Measurements from ENCODE around the gene PVRIG. TPM values are rescaled to one million over a fixed set of nuclear protein-coding genes. Genes with fewer than 3 reads are reported as not detected.

The PVRIG gene
- not detected for total RNA-seq

GRCh38 chr7:100219801-100220585 is at the start of gene PVRIG:
Gene PVRIG, plus strand, starts transcription at chr7:100219949. Its CDS starts 22 bp downstream, at chr7:100219971.

GRCh38 chr7:100177045-100178001 is 42.4 kb upstream of the PVRIG start, which contains the start of the genes GPC2 and STAG3:
Gene GPC2, minus strand, starts transcription at chr7:100177381. Its CDS starts 182 bp downstream, at chr7:100177199.
Gene STAG3, plus strand, starts transcription at chr7:100177918. Its CDS starts 2,639 bp downstream, at chr7:100180557.

Other genes starting within 250 kb of the PVRIG start
- 18.7 TPM for gene AZGP1, start 243.9 kb upstream of the PVRIG start, total RNA-seq
- 56.9 TPM for gene ZKSCAN1, start 204.4 kb upstream of the PVRIG start, total RNA-seq
- 14.6 TPM for gene ZSCAN21, start 170.2 kb upstream of the PVRIG start, total RNA-seq
- 36.6 TPM for gene ZNF3, start 138.2 kb upstream of the PVRIG start, total RNA-seq
- gene COPS6, start 131.0 kb upstream of the PVRIG start, total RNA-seq: 56.9 TPM
- 77.7 TPM for gene MCM7, start 118.6 kb upstream of the PVRIG start, total RNA-seq
- gene AP4M1, start 118.3 kb upstream of the PVRIG start, total RNA-seq: 19.0 TPM
- gene TAF6, start 100.6 kb upstream of the PVRIG start, total RNA-seq: 54.1 TPM
- gene CNPY4, start 100.3 kb upstream of the PVRIG start, total RNA-seq: 24.8 TPM
- gene MBLAC1, start 93.0 kb upstream of the PVRIG start, total RNA-seq: 4.8 TPM
- gene LAMTOR4, start 71.0 kb upstream of the PVRIG start, total RNA-seq: 83.1 TPM
- gene TRAPPC14, start 61.2 kb upstream of the PVRIG start, total RNA-seq: 9.9 TPM
- 4.7 TPM for gene GAL3ST4, start 51.3 kb upstream of the PVRIG start, total RNA-seq
- gene GPC2, start 42.6 kb upstream of the PVRIG start, total RNA-seq: 12.3 TPM
- gene STAG3, start 42.0 kb upstream of the PVRIG start, total RNA-seq: 1.3 TPM
- not detected for gene SPDYE3, start 87.8 kb downstream of the PVRIG start, total RNA-seq
- gene PILRB, start 138.2 kb downstream of the PVRIG start, total RNA-seq: 39.7 TPM
- 6.1 TPM for gene PILRA, start 153.5 kb downstream of the PVRIG start, total RNA-seq
- gene ZCWPW1, start 208.8 kb downstream of the PVRIG start, total RNA-seq: 2.0 TPM
- 42.0 TPM for gene MEPCE, start 209.9 kb downstream of the PVRIG start, total RNA-seq
- 20.1 TPM for gene PPP1R35, start 216.5 kb downstream of the PVRIG start, total RNA-seq
- 0.58 TPM for gene SPACDR, start 244.3 kb downstream of the PVRIG start, total RNA-seq